DMS 273 (cell line): ENCODE results near the gene BRCA2.
A peak's percentile ranks its signal among the peaks of the same experiment; 100 is the strongest.

Experiments
- DNase-seq: peaks from one replicate; lab custom pipeline; 2025; ENCODE audit not compliant: unreplicated experiment; lab: John Stamatoyannopoulos, UW

BRCA2 gene

GRCh38 chr13:32315238-32316027, at the start of gene BRCA2, which contains the start of gene ZAR1L:
Gene BRCA2 (plus strand): TSS chr13:32315508. CDS start chr13:32316461, 953 bp downstream.
Gene ZAR1L (minus strand): TSS chr13:32315363. CDS start chr13:32311925, 3,438 bp downstream.
- peak; percentile 95 for DNase-seq

GRCh38 chr13:32265726-32266125, 49.6 kb upstream of the BRCA2 start:
- no peak for DNase-seq

GRCh38 chr13:32266130-32266529, 49.2 kb upstream of the BRCA2 start:
- no peak for DNase-seq

GRCh38 chr13:32267836-32268439, 47.4 kb upstream of the BRCA2 start:
- DNase-seq = peak; percentile 1

- DNase-seq = no peak
These were observed 43.2 kb upstream of the BRCA2 start for GRCh38 chr13:32272021-32272683.

- DNase-seq = no peak
These were observed 37.5 kb upstream of the BRCA2 start for GRCh38 chr13:32277839-32278238.

- DNase-seq = no peak
These were observed 36.9 kb upstream of the BRCA2 start for GRCh38 chr13:32278426-32278825.

GRCh38 chr13:32281096-32281495, 34.2 kb upstream of the BRCA2 start:
- no peak for DNase-seq

GRCh38 chr13:32282096-32282711, 33.1 kb upstream of the BRCA2 start:
- DNase-seq = no peak

- DNase-seq = peak; percentile 24
These were observed 30.2 kb upstream of the BRCA2 start for GRCh38 chr13:32284927-32285632.

GRCh38 chr13:32285633-32285965, 29.7 kb upstream of the BRCA2 start:
- no peak for DNase-seq

GRCh38 chr13:32297206-32297605, 18.1 kb upstream of the BRCA2 start:
- no peak for DNase-seq

GRCh38 chr13:32298695-32299094, 16.6 kb upstream of the BRCA2 start:
- no peak for DNase-seq

- DNase-seq = no peak
These were observed 15.4 kb upstream of the BRCA2 start for GRCh38 chr13:32299893-32300292.

- DNase-seq = no peak
These were observed 14.9 kb upstream of the BRCA2 start for GRCh38 chr13:32300406-32300805.

- no peak for DNase-seq
These were observed 14.4 kb upstream of the BRCA2 start for GRCh38 chr13:32300920-32301319.

- no peak for DNase-seq
These were observed 12.8 kb upstream of the BRCA2 start for GRCh38 chr13:32302461-32302860.

- no peak for DNase-seq
These were observed 9.7 kb upstream of the BRCA2 start for GRCh38 chr13:32305646-32306045.

- no peak for DNase-seq
These were observed 5.8 kb upstream of the BRCA2 start for GRCh38 chr13:32309312-32310133.

GRCh38 chr13:32310134-32310706, 5.1 kb upstream of the BRCA2 start:
- peak; percentile 51 for DNase-seq
